Measurements from ENCODE around the gene ELAVL4.

DNA sequence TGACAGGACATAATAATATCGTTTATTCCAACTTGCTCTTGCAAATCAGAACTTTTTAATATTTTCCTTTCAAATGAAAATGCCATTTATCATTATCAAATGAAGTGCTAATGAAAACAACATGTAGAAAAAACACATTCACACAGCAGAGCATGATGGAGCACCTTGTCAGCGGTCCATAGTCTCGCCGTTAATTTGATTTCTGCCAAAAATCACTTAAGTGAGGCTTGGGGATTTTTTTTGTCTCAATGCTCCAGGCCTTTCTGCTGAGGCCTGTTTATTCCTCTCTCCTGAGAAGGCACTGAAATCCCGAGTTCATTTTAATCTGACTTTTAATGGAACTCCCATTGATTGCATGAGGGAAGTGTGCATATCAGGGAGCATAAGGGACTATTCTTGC is 122.5 kb downstream of the ELAVL4 start:
- TF ChIP-seq, protein P1, sequence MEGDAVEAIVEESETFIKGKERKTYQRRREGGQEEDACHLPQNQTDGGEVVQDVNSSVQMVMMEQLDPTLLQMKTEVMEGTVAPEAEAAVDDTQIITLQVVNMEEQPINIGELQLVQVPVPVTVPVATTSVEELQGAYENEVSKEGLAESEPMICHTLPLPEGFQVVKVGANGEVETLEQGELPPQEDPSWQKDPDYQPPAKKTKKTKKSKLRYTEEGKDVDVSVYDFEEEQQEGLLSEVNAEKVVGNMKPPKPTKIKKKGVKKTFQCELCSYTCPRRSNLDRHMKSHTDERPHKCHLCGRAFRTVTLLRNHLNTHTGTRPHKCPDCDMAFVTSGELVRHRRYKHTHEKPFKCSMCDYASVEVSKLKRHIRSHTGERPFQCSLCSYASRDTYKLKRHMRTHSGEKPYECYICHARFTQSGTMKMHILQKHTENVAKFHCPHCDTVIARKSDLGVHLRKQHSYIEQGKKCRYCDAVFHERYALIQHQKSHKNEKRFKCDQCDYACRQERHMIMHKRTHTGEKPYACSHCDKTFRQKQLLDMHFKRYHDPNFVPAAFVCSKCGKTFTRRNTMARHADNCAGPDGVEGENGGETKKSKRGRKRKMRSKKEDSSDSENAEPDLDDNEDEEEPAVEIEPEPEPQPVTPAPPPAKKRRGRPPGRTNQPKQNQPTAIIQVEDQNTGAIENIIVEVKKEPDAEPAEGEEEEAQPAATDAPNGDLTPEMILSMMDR (conservative IDR thresholded peaks at IDR 0.05) = no peak
- TF ChIP-seq ZFX (IDR thresholded peaks at IDR 0.05) = no peak
